Stimulated activated CD8-positive, alpha-beta memory T cell treated with anti-CD3 and anti-CD28 coated beads, Interleukin-7, amount 100 ng/mL, for 48 hours (primary cell): ENCODE results near the gene TRIM49C.
"Not testable (repeated sequence)": the region's sequence is repeated elsewhere in the genome, so short reads cannot be mapped to it uniquely, and the experiment has no call there.

Experiments
- DNase-seq, 2 donors: peaks; one replicate each; pipeline ENCODE4 v3.0.0-alpha.2; 2020; ENCODE audit warnings: low read depth in 1 of 2; ENCODE audit errors: extremely low read depth in 1 of 2

Gene TRIM49C

DNA sequence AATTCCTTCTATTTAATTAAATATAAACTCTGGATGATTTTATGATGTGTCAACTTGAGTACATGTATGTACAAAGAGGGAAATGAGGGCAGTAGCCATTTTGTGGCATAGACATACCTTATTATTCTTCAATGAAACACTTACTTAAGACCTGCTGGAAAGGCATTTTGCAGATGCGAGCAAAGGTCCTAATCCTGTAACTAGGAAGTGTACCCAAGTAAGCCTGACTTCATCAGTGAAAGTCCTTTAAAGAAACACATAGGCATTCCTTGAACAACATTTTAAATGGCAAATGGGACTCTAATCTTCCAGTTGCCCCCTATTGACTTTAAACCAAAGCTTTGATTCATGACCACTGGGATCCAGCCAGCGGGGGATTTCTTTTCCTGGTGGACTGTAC lies at the start of gene TRIM49C:
TSS of gene TRIM49C (plus strand) at position 301 of the 400 bp plus-strand sequence. CDS start 4,106 bp downstream, outside the sequence.
- not testable (repeated sequence) for DNase-seq

DNA sequence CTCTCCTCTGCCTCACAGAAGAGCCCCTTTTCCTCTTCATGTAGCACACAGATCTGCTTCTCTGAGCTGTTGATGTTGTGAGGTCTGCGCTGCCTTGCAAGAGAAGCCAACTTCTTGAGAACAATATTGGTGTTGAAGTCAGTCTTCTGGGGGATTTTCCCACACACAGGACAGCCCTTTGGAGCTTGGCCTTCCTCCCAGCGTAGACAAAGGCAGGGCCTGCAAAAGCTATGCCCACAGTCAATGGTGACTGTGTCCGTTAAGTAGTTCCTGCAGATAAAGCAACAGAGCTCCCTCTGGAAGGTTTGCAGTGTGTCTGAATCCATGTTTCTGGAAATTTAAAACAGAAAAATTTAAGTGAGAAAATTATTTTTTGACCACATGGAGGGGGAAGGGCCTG lies 6.7 kb upstream of the TRIM49C start:
- DNase-seq, result not testable (repeated sequence)

DNA sequence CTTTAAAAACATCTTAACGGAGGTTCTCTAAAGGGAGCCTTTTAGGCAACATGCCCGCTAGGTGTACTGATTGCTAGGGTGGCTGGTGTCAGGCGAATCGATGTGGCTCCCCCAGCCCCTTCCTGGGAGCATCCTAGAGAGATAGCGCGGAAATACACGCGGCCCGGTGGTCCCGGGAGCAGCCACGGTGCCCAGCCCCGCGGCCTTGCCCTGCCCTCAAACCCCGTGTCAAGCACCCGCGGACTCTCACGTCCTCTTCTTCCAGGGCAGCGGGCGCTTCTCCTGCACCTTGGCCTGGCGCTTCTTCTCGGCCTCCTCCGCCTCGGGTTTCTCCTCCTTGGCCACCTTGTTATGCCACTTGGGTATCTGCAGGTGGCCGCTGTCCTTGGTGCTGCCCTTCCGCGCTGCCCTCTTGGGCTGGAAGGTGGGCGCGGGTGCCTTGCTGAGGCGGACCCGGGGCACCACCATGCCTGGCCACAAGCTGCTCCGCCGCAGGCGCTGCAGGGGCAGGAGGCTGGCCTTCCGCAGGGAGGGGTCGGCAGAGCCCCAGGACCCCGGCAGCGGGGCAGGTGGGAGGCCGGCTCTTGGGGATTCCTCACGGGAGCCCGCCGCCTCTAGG lies 20.8 kb downstream of the TRIM49C start:
- DNase-seq, result not testable (repeated sequence)

GRCh38 chr11:90052311-90052710 lies 21.4 kb downstream of the TRIM49C start:
- not testable (repeated sequence) for DNase-seq

DNA sequence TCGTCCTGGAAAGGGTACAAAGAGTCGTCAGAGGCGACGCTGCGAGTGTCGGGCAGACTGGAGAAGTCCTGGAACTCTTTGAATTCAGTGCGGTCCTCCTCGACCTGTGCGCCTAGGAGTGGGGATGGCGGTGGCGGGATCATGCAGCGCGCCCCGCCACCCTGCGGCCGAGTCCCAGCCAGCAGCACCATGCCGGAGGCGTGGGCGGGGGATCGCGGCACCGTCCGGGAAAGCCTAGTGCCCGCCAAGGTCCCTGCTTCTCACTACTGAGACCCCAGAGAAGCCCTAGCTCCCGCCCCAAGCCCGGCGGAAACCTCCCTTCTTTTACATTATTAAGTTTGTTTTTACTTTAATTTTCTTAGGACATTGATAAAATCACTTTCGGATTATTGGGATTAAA lies 22.6 kb downstream of the TRIM49C start:
- DNase-seq, result not testable (repeated sequence)

GRCh38 chr11:90085650-90086049 lies 54.7 kb downstream of the TRIM49C start, which contains the start of gene UBTFL1:
UBTFL1 (plus strand) TSS chr11:90085950; CDS start chr11:90085950, 0 bp downstream.
- not testable (repeated sequence) for DNase-seq

- not testable (repeated sequence) for DNase-seq
Observed at GRCh38 chr11:90088731-90089130, 57.8 kb downstream of the TRIM49C start.
